ENCODE measurements around the gene EPS15. TPM values are rescaled to one million over a fixed set of nuclear protein-coding genes. Genes with fewer than 3 reads are reported as not detected.

EPS15 gene
- total RNA-seq, 1 donor from 2014 or later = 64.5 TPM

DNA sequence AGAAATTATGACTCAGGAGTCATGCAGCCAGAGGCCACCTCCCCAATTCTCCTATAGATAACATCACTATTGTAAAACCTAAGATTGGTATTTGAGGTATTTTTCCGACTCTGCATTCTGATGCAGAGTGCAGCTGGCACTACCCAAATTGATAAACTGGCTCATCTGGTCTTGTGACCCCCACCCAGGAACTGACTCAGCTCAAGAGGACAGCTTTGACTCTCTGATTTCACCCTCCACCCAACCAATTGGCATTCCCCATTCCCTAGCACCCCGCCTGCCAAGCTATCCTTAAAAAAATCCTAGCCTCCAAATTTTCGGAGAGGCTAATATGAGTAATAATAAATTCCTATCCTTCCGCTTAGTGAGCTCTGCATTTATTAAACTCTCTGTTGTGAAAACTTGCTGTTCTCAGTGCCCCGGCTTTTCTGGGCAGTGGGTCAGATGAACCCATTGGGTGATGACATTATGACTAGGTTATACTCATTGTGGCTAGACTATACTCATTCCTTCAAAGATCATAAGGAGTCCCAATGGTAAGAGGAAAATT, 39.4 kb upstream of the EPS15 start:
- Histone ChIP-seq H3K9me3 (replicated peaks) (no peaks in the 10 kb centered on the region), H3K27me3 (ENCODE audit: low read depth) (no peaks in the 10 kb centered on the region), H3K36me3 (no peaks in the 10 kb centered on the region), H3K27ac (replicated peaks) (no peak overlapping the region), H3K4me1 (peaks cover 27% of the 10 kb centered on the region), H3K4me3 (no peak overlapping the region)
- DNase-seq = no peak
- intact Hi-C loops (cut with micrococcal nuclease) = no loop called here
- TF ChIP-seq, protein P1, sequence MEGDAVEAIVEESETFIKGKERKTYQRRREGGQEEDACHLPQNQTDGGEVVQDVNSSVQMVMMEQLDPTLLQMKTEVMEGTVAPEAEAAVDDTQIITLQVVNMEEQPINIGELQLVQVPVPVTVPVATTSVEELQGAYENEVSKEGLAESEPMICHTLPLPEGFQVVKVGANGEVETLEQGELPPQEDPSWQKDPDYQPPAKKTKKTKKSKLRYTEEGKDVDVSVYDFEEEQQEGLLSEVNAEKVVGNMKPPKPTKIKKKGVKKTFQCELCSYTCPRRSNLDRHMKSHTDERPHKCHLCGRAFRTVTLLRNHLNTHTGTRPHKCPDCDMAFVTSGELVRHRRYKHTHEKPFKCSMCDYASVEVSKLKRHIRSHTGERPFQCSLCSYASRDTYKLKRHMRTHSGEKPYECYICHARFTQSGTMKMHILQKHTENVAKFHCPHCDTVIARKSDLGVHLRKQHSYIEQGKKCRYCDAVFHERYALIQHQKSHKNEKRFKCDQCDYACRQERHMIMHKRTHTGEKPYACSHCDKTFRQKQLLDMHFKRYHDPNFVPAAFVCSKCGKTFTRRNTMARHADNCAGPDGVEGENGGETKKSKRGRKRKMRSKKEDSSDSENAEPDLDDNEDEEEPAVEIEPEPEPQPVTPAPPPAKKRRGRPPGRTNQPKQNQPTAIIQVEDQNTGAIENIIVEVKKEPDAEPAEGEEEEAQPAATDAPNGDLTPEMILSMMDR (IDR thresholded peaks at IDR 0.05; ENCODE audit: borderline replicate concordance) = no peak

DNA sequence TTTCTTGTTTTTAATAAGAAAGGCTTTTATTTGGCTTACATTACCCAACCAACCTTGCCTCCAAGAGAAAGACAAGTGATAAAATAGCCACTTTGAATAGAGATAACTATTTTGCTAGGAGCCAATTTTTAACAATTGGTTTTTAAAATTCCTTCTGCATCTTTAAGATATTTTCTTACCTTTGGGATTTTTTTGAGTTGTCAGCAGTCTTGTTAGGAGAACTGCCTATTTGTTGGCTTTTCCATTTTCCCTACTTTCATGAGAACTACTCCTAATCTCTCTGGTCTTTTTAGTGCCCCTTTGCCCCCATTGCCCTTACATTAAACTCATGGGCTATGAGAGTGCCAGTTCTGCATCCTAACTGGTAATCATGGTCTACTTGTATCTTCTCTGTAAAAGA, 38.1 kb upstream of the EPS15 start:
- TF ChIP-seq, protein P1 (IDR thresholded peaks at IDR 0.05; ENCODE audit: borderline replicate concordance) = no peak
- Histone ChIP-seq H3K4me1 (peaks cover 19% of the 10 kb centered on the region), H3K4me3 (no peak overlapping the region), H3K36me3 (no peaks in the 10 kb centered on the region), H3K27ac (replicated peaks) (no peak overlapping the region), H3K9me3 (replicated peaks) (no peaks in the 10 kb centered on the region), H3K27me3 (ENCODE audit: low read depth) (no peaks in the 10 kb centered on the region)
- DNase-seq = no peak
- intact Hi-C loops (cut with micrococcal nuclease) = no loop called here

DNA sequence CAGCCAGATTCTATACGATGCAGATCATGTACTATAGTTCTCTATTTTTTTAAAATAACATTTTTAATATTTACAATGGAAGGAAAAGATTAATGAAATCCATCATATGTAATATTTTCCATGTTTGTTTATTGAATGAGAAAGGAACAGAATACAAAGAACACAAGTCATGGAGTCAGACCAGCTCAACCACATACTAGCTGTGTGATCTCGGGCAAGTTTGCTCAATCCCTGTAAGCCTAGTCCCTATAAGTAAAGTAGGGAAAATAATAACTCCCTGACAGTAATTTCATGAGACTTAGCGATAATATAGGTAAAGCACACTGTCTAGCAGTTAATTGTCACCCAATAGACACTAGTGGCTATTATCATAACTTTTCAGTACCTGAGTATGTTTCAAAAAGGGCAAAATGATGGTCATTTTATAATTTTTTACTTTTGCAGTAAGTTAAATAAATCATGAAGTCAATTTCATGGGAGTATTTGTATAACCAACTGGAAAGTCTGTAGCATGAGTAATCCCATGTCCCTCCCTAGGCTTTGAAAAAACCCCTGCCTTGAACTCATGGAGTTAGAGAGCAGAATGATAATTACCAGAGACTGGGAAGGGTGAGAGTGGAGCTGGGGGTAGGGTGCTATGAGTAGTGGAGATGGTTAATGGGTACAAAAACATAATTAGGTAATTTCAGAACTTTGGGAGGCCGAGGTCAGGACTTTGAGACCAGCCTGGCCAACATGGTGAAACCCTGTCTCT, 37.0 kb upstream of the EPS15 start:
- DNase-seq = no peak
- H3K4me1 ChIP-seq = peaks cover 7% of the 10 kb centered on the region
- H3K27ac ChIP-seq (replicated peaks) = no peak overlapping the region
- no peak overlapping the region for H3K4me3 ChIP-seq
- intact Hi-C loops (cut with micrococcal nuclease) = no loop called here
- H3K36me3 ChIP-seq = no peaks in the 10 kb centered on the region
- no peaks in the 10 kb centered on the region for H3K27me3 ChIP-seq (ENCODE audit: low read depth)
- TF ChIP-seq, protein P1 (IDR thresholded peaks at IDR 0.05; ENCODE audit: borderline replicate concordance) = no peak
- H3K9me3 ChIP-seq (replicated peaks) = no peaks in the 10 kb centered on the region

DNA sequence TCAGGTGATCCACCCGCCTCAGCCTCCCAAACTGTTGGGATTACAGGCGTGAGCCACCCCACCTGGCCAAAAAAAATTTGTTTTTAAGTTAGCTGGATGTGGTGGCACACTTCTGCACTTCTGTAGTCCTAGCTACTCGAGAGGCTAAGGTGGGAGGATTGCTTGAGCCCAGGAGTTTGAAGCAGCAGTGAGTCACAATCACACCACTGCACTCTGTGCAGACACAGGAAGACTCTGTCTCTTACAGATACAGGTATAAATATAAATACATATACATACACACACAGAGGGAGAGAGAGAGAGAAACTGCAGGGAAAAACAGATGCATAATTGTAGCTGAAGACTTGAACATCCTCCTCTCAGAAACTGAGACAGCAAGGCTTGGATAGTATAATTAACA, 34.8 kb upstream of the EPS15 start:
- TF ChIP-seq, protein P1 (IDR thresholded peaks at IDR 0.05; ENCODE audit: borderline replicate concordance) = no peak
- no peaks in the 10 kb centered on the region for H3K4me1 ChIP-seq

DNA sequence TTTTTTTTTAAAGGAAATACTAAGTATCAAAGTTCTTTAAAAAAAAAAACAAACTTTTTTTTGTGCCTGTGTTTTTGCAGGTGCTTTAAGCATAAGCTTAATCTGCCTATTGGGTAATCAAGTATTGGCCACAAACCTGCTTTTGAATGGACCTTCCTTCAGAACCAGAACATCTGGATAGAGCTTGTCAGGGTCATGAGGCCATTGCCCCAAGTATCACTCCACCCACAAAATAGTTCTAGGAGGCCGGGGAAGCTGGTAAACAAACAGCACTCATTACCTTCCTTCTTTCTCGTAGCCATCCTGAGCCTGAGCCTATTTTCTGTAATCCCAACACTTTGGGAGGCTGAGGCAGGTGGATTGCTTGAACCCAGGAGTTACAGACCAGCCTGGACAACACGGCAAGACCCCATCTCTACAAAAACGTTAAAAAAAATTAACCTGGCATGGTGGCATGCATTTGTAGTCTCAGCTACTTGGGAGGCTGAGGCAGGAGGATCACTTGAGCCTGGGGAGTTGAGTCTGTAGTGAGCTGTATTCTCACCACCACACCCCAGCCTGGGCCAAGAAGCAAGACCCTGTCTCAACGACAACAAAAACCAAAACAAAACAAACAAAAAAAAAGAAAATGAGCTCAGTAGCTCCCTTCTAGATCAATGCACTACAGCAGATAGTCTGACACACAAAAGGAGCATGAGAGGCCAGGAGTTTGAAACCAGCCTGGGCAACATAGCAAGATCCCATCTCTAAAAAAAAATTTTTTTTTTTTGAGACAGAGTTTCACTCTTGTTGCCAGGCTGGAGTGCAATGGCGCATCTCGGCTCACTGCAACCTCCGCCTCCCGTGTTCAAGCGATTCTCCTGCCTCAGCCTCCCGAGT, 34.1 kb upstream of the EPS15 start:
- no peak for DNase-seq
- Histone ChIP-seq H3K27ac (replicated peaks) (no peak overlapping the region), H3K27me3 (ENCODE audit: low read depth) (no peaks in the 10 kb centered on the region), H3K9me3 (replicated peaks) (no peaks in the 10 kb centered on the region), H3K36me3 (no peaks in the 10 kb centered on the region), H3K4me1 (no peaks in the 10 kb centered on the region), H3K4me3 (no peak overlapping the region)
- intact Hi-C loops (cut with micrococcal nuclease) = no loop called here
- TF ChIP-seq, protein P1 (IDR thresholded peaks at IDR 0.05; ENCODE audit: borderline replicate concordance) = no peak

More for the DNA sequence above, 34.8 kb upstream of the EPS15 start:
- H3K27ac ChIP-seq (replicated peaks) = no peak overlapping the region
- H3K9me3 ChIP-seq (replicated peaks) = no peaks in the 10 kb centered on the region
- intact Hi-C loops (cut with micrococcal nuclease) = no loop called here
- no peak for DNase-seq
- no peaks in the 10 kb centered on the region for H3K27me3 ChIP-seq (ENCODE audit: low read depth)
- no peak overlapping the region for H3K4me3 ChIP-seq
- H3K36me3 ChIP-seq = no peaks in the 10 kb centered on the region
